GM23338 (cell line): ENCODE measurements around the gene FGFR3. TPM values are rescaled to one million over a fixed set of nuclear protein-coding genes. Genes with fewer than 3 reads are reported as not detected.

ENCODE experiments used
- ATAC-seq: fragments of 200-7000 bp; cut with Tn5 transposase; 3 replicates; pipeline ENCODE4 v1.9.1; 2020
- DNase-seq: peaks from one replicate; pipeline ENCODE4 v3.0.0-alpha.2; 2015; ENCODE audit warnings: low spot score
- H2AFZ ChIP-seq: fragments of 200-600 bp; sonication (generic); 2 replicates; pipeline ENCODE4 v1.8.0; 2016; ENCODE audit warnings: antibody characterized with exemption, mild to moderate bottlenecking, moderate library complexity
- H3F3A ChIP-seq: fragments of 200-600 bp; sonication (generic); replicated peaks from 2 replicates; pipeline ENCODE4 v1.8.0; 2017; ENCODE audit warnings: antibody characterized with exemption, mixed run types, low read depth
- H3K27ac ChIP-seq: fragments of 200-600 bp; sonication (generic); 2 replicates; pipeline ENCODE4 v1.6.1; 2016; ENCODE audit warnings: low read depth
- H3K27me3 ChIP-seq: fragments of 200-600 bp; sonication (generic); 2 replicates; pipeline ENCODE4 v1.8.0; 2016; ENCODE audit warnings: mild to moderate bottlenecking, mixed run types, moderate library complexity; ENCODE audit not compliant: insufficient read depth
- H3K36me3 ChIP-seq: fragments of 200-600 bp; sonication (generic); 2 replicates; pipeline ENCODE4 v1.8.0; 2016; ENCODE audit warnings: mild to moderate bottlenecking; ENCODE audit not compliant: insufficient read depth
- H3K4me1 ChIP-seq: fragments of 200-600 bp; sonication (generic); 2 replicates; pipeline ENCODE4 v1.8.0; 2016; ENCODE audit warnings: mild to moderate bottlenecking, moderate library complexity; ENCODE audit not compliant: insufficient read depth
- H3K4me2 ChIP-seq: fragments of 200-600 bp; sonication (generic); 2 replicates; pipeline ENCODE4 v1.7.1; 2017; ENCODE audit warnings: mixed run types
- H3K4me3 ChIP-seq: fragments of 200-600 bp; sonication (generic); 2 replicates; pipeline ENCODE4 v1.6.1; 2016; ENCODE audit warnings: mixed run types
- H3K79me2 ChIP-seq: fragments of 200-600 bp; sonication (generic); replicated peaks from 2 replicates; pipeline ENCODE4 v1.8.0; 2017; ENCODE audit warnings: mild to moderate bottlenecking; ENCODE audit not compliant: insufficient read depth
- H3K9me2 ChIP-seq: fragments of 200-600 bp; sonication (generic); 2 replicates; pipeline ENCODE4 v1.8.0; 2017; ENCODE audit not compliant: insufficient read depth
- H4K20me1 ChIP-seq: fragments of 200-600 bp; sonication (generic); replicated peaks from 2 replicates; pipeline ENCODE4 v1.8.0; 2017; ENCODE audit warnings: mild to moderate bottlenecking; ENCODE audit not compliant: insufficient read depth
- H3K27ac Mint-ChIP-seq: 2 replicates; pipeline ENCODE4 v1.8.0; 2020; ENCODE audit warnings: inconsistent platforms, mild to moderate bottlenecking, moderate library complexity, mixed read lengths
- H3K27me3 Mint-ChIP-seq: 3 replicates; pipeline ENCODE4 v1.8.0; 2022; ENCODE audit warnings: low read depth, mild to moderate bottlenecking, moderate library complexity, mixed read lengths, inconsistent platforms; ENCODE audit not compliant: insufficient read depth, poor library complexity
- H3K36me3 Mint-ChIP-seq: 3 replicates; pipeline ENCODE4 v1.8.0; 2021; ENCODE audit warnings: low read depth, mild to moderate bottlenecking, inconsistent platforms, moderate library complexity, mixed read lengths
- H3K4me1 Mint-ChIP-seq: 3 replicates; pipeline ENCODE4 v1.8.0; 2020; ENCODE audit warnings: mild to moderate bottlenecking, inconsistent platforms, mixed read lengths
- H3K4me3 Mint-ChIP-seq: 3 replicates; pipeline ENCODE4 v1.8.0; 2021; ENCODE audit warnings: moderate library complexity, mild to moderate bottlenecking, inconsistent platforms, mixed read lengths
- H3K9me3 Mint-ChIP-seq: 3 replicates; pipeline ENCODE4 v1.8.0; 2020; ENCODE audit warnings: moderate library complexity, mild to moderate bottlenecking, inconsistent platforms, mixed read lengths
- CREB1 ChIP-seq: fragments of 250-450 bp; sonication (Bioruptor Pico); IDR thresholded peaks from 2 replicates; pipeline ENCODE4 v1.5.0; 2020; ENCODE audit warnings: low read depth, mild to moderate bottlenecking, moderate library complexity
- CTCF ChIP-seq, 2 experiments: fragments of 200-600 bp in 1 of 2; sonication (generic) in 1 of 2; conservative IDR thresholded peaks; 2 replicates each; pipeline versions ENCODE4 v1.5.1 to v1.6.1; 2016 to 2017; ENCODE audit warnings: antibody characterized with exemption in 2 of 2, low read depth in 2 of 2, mild to moderate bottlenecking in 2 of 2, moderate library complexity in 1 of 2
- EZH2 ChIP-seq: fragments of 200-600 bp; sonication (generic); IDR thresholded peaks from one replicate; pipeline ENCODE4 v1.8.0; 2017; ENCODE audit warnings: antibody characterized with exemption, mild to moderate bottlenecking, low read depth; ENCODE audit not compliant: unreplicated experiment
- EZH2phosphoT487 ChIP-seq: fragments of 200-600 bp; sonication (generic); IDR thresholded peaks from one replicate; pipeline ENCODE4 v1.8.1; 2018; ENCODE audit warnings: antibody characterized with exemption; ENCODE audit not compliant: unreplicated experiment
- JUNB ChIP-seq: IDR thresholded peaks from one replicate; pipeline ENCODE4 v1.6.1; 2016; ENCODE audit warnings: antibody characterized with exemption; ENCODE audit not compliant: unreplicated experiment
- POLR2AphosphoS5 ChIP-seq: IDR thresholded peaks from 2 replicates; pipeline ENCODE4 v1.6.1; 2016; ENCODE audit warnings: antibody characterized with exemption, low read depth
- STAT1 ChIP-seq: IDR thresholded peaks from one replicate; pipeline ENCODE4 v1.6.1; 2016; ENCODE audit warnings: antibody characterized with exemption; ENCODE audit not compliant: unreplicated experiment
- ZNF114 ChIP-seq: fragments of 250-450 bp; sonication (Bioruptor Pico); IDR thresholded peaks from 2 replicates; pipeline ENCODE4 v1.5.0; 2020; ENCODE audit warnings: mild to moderate bottlenecking, moderate library complexity
- ZNF331 ChIP-seq: fragments of 250-450 bp; sonication (Bioruptor Pico); IDR thresholded peaks from 2 replicates; pipeline ENCODE4 v1.5.0; 2020; ENCODE audit warnings: low read depth, mild to moderate bottlenecking, moderate library complexity
- polyA plus RNA-seq: library from polyadenylated mRNA; unstranded; fragments of >200 nt; fragmentation: Nextera tagmentation; extraction: Ambion mirVana; gene quantifications from 2 replicates; pipeline ENCODE4 v1.2.1, GENCODE V29; 2016
- total RNA-seq: library from RNA; depleted of rRNA; stranded (reverse); fragments of >200 nt; shearing (Covaris generic); gene quantifications from 2 replicates; pipeline ENCODE4 v1.2.3, GENCODE V29; 2014
- TF ChIP-seq, protein P1 (sequence below): IDR thresholded peaks from 2 replicates; pipeline ENCODE4 v1.6.1; 2016; ENCODE audit warnings: antibody characterized with exemption

The FGFR3 gene
- total and polyA plus RNA-seq, 2 experiments from 2014 or later = 3.6 to 17.4 TPM

- H3K4me2 ChIP-seq = no peak overlapping the region
- ATAC-seq = no peak
- H3K4me1 ChIP-seq = no peaks in the 10 kb centered on the region
- no peaks in the 10 kb centered on the region for H3K9me2 ChIP-seq
- no peak for TF ChIP-seq EZH2
- TF ChIP-seq ZNF331 = no peak
- no peak for TF ChIP-seq STAT1
- TF ChIP-seq JUNB = no peak
- TF ChIP-seq CREB1 (CRISPR knock-in tag) = no peak
- no peak for TF ChIP-seq POLR2AphosphoS5
- no peak for TF ChIP-seq EZH2phosphoT487
- TF ChIP-seq ZNF114 (CRISPR knock-in tag) = no peak
- H4K20me1 ChIP-seq = no peaks in the 10 kb centered on the region
- no peaks in the 10 kb centered on the region for H3K36me3 ChIP-seq
- Mint-ChIP-seq H3K9me3 (no peaks in the 10 kb centered on the region), H3K4me1 (peaks cover 2% of the 10 kb centered on the region; the same call in 1 of the 3 replicates), H3K27ac (no peak overlapping the region), H3K36me3 (peaks cover 5% of the 10 kb centered on the region; the same call in 2 of the 3 replicates), H3K4me3 (no peak overlapping the region), H3K27me3 (peaks cover 4% of the 10 kb centered on the region)
- no peak for DNase-seq
- H3K27ac ChIP-seq = no peak overlapping the region
- no peaks in the 10 kb centered on the region for H3K79me2 ChIP-seq
- no peak overlapping the region for H3K4me3 ChIP-seq
- 0 out of 2 replicates have a peak, but pooled peaks cover 6% of the 10 kb centered on the region for H3F3A ChIP-seq
- H3K27me3 ChIP-seq = no peaks in the 10 kb centered on the region
- H2AFZ ChIP-seq = no peak overlapping the region
These were observed 16.0 kb downstream of the FGFR3 start for GRCh38 chr4:1808851-1809753.

DNA sequence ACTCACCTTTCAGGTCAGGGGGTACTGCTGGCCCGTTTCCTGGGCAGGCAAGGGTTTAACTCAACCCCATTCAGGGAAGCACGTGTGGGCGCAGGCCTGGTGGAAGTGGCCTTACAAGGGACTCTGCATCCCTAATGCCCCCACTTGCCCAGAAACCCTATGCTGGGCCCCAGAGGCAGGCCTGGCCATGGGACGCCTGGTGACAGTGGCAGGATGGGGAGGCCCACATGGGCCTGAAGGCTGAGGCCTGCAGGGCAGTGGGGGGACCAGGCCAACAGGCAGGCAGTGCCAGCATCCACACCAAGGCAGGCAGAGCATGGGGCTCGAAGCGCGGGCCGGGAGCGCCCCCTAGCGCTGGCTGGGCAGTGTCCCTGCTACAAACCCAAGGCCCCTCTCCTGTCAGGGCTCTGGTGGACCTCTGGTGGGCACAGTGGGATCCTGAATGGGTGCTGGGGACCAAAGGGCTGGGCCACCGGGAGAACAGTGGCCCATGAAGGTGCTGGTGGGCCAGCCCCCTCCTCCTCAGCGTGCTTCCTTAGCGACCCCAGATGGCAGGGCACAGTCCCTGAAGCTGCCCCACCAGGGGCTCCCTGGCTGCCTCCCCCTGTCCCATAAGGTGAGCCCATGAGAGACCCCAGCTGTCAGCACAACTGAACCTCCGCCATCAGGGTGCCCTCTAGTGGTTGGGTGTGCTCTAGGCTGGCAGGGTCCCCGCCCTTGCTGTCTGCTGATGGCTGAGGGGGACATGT, 16.8 kb downstream of the FGFR3 start:
- peaks cover 4% of the 10 kb centered on the region for H3K27me3 Mint-ChIP-seq
- Histone ChIP-seq H3K36me3 (no peaks in the 10 kb centered on the region), H3F3A (0 out of 2 replicates have a peak, but pooled peaks cover 6% of the 10 kb centered on the region), H3K4me3 (no peak overlapping the region), H3K27me3 (no peaks in the 10 kb centered on the region), H2AFZ (no peak overlapping the region), H3K79me2 (no peaks in the 10 kb centered on the region), H3K4me2 (no peak overlapping the region), H3K27ac (no peak overlapping the region), H3K9me2 (no peaks in the 10 kb centered on the region), H4K20me1 (no peaks in the 10 kb centered on the region), H3K4me1 (no peaks in the 10 kb centered on the region)
- no peak overlapping the region for H3K4me3 Mint-ChIP-seq
- TF ChIP-seq, protein P1, sequence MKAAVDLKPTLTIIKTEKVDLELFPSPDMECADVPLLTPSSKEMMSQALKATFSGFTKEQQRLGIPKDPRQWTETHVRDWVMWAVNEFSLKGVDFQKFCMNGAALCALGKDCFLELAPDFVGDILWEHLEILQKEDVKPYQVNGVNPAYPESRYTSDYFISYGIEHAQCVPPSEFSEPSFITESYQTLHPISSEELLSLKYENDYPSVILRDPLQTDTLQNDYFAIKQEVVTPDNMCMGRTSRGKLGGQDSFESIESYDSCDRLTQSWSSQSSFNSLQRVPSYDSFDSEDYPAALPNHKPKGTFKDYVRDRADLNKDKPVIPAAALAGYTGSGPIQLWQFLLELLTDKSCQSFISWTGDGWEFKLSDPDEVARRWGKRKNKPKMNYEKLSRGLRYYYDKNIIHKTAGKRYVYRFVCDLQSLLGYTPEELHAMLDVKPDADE = no peak
- TF ChIP-seq POLR2AphosphoS5 = no peak
- TF ChIP-seq CTCF (conservative IDR thresholded peaks at IDR 0.05; ENCODE audit: low read depth in 2 of 2) = peak; percentile 89 to 96
- peaks cover 12% of the 10 kb centered on the region; the same call in 2 of the 3 replicates for H3K36me3 Mint-ChIP-seq
- ATAC-seq = peak; percentile 93
- peak; percentile 87 for DNase-seq
- H3K27ac Mint-ChIP-seq = no peak overlapping the region
- no peaks in the 10 kb centered on the region for H3K9me3 Mint-ChIP-seq
- H3K4me1 Mint-ChIP-seq = peaks cover 2% of the 10 kb centered on the region; the same call in 1 of the 3 replicates
